Measurements from ENCODE around the gene SCYGR1.
"Not testable (repeated sequence)": the region's sequence is repeated elsewhere in the genome, so short reads cannot be mapped to it uniquely, and the experiment has no call there.

The SCYGR1 gene

DNA sequence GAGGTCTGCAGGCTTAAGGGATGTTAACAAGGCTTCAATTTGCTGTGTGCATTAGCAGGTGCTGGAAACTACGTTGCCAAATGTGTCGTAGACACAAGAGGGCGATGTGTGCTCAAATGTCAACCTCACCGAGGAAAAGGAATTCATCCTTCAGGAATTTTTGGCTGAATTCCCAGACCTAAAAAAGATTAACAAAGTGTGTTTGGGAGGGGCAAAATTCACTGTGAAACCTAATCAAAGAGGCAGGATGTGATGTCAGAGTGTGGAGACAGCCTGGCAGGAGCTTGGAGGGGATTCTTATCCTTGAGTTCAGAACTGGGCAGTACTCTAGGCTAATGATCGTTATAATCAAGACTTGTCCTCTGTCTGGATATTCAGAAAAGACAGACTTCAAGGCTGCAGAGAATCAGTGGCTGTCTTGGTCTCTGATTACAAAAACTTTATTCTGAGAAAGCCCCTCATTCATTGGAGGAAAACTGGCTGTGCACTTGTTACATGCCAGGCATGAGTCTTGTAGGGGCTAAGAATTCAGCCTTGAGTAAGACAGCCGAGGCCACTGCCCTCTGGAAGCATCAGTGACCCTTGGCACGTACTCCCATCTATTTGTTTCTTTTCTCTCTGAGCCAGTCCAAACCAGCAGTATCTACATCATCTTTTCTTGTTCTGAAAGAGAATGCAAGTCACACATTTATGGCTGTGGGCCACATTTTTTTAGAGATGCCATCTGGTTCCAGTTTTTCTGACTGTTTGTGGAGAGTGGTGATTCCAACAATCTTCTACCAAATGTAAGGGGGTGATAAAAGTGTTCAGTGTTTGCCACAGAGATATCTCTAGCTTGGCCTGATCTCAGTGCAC is 18.7 kb upstream of the SCYGR1 start:
- peak in 40 of 42 donors; percentile 13 to 84 (median 64) for DNase-seq
- intact Hi-C loops (cut with DNase I), result no loop called here

DNA sequence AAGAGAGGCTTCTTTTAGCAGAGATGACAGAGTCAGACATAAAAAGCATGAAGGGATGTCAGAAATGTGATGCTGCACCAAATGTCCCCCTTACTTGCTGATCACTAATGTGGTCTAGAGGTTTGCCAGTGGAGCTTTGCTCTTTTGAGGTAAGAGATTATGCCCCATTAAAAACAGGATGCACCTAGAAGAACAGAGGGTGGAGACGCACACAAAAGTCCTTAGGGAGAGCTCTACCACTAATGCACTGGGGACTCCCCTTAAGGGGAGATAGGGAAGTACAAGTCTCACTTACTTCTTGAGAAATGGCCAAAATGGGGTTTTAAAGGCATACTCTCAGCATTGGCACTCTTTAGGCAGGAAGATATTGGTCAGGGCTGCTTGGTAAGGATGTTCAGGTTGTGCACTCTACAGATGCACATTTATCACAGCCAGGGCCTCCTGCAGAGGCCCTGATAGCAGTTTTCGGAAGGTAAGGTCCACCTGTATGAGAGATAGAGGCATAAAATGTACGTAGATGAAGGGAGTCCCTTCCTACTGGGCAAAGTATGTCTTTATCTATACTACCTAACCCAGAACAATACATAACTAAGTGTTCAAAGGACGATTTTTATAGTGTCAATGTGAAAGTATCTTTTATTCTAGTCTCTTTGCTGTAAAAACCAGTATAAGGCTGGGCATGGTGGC is 17.0 kb upstream of the SCYGR1 start:
- no peak for DNase-seq
- intact Hi-C loops (cut with DNase I), result no loop called here

DNA sequence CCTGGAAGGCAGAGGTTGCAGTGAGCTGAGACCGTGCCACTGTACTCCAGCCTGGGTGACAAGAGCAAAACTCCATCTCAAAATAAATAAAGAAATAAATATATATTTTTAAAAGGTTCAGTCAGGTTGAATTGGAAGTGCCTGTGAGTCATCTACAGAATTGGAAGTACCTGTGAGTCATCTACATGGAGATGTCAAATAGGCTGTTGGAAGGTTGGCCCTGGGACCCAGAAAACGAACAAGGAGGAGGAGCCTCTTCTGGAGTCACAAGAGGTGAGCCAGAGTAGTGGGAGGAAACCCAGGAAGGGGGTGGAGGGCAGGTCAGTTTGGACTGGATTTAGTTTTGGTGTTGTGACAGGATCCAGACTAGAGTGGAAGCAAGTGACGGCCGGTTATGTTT is 15.2 kb upstream of the SCYGR1 start:
- intact Hi-C loops (cut with DNase I), result no loop called here
- peak in 11 of 42 donors; percentile 11 to 63 (median 36) for DNase-seq

DNA sequence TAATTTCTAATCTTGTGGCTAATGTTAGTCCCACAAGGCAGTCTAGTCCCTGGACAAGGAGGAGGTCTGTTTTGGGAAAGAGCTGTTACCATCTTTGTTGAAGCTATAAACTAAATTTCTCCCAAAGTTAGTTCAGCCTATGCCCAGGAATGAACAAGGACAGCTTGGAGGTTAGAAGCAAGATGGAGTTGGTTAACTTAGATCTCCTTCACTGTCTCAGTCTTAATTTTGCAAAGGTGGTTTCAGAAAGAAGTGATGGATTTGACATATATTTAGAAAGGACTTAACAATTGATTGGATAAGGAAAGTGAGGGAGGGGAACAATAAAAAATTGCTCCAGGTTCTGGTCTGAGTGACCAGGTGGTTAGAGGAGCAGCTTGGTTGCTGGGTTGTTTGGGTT is 14.6 kb upstream of the SCYGR1 start:
- no peak for DNase-seq
- intact Hi-C loops (cut with DNase I), result no loop called here

DNA sequence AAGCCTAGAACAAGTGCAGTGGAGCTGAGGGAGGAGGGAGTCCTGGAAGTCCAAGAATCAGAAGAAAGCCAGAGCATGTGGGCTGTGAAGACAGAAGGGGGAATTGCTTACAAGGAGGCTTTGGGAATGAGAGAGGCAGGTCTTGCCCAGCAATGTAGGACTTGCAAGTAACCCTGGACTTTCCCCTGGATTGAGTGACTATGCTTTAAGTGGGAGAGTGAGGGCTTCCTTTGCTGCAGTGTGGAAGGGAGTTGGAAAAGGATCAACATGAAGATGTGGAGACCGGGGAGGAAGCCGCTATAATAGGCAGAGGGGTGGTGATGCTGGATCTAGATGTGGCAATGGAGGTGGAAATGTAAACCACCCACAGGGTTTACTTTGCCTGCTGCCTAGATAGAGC is 13.8 kb upstream of the SCYGR1 start:
- intact Hi-C loops (cut with DNase I), result no loop called here
- DNase-seq, result no peak

DNA sequence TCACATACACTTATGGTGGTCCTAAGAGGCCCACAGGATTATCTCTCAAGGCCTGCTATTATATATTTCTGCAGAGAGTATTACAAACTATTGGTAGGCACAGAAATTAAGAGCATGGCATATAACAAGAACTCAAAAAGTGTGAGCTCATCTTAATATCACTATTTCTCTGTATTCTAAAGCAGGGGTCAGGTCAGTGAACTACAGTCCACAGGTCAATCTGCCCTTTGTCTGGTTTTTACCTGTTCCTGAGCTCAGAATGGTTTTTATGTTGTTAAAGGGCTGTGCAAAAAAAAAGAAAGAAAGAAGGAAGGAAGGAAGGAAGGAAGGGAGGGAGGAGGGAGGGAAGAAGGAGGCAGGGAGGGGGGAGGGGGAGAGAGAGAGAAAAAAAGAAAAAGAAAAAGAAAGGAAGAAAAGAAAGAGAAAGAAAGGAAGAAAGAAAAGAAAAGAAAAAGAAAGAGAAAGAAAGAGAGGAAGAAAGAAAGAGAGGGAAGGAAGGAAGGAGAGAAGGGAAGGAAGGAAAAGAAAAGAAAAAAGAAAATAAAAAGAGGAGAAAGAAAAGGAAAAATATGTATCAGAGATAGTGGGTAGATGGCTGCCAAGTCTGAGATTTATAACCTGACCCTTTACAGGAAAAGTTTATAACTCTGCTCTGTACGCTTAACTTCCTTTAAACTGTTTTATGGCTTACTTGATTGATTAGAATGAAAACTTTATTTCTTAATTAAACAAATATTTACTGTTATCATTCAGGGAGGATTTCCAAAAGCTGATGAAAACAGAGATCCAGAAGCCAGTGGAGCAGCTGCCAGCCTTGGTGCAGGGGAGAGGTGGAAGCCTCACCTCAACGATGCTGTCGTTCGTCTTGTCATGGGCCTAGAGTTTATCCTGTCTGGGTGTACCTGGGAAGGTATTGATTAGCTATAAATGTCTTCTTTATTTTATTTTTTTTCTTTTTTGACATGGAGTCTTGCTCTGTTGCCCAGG is 11.2 kb upstream of the SCYGR1 start:
- no peak for DNase-seq
- intact Hi-C loops (cut with DNase I), result no loop called here

DNA sequence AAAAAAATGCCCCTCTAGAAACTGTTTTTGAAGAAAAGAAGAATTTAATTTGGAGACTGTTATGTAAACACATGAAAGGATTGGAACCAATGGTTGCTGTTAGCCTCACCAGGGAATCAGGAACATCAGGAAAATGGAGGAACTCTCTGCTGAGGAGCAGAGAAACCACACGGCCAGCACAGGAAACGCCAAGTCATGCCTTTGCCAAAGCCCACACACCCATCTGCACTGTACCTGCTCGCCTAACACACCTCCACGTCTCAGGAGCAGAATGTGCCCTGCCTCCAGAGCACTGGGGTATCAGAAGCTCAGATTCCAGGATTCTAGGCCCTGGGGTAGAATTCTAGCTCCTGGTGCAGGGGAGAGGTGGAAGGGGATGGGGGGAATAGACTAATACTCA is 9.8 kb upstream of the SCYGR1 start:
- no peak for DNase-seq
- intact Hi-C loops (cut with DNase I), result no loop called here

DNA sequence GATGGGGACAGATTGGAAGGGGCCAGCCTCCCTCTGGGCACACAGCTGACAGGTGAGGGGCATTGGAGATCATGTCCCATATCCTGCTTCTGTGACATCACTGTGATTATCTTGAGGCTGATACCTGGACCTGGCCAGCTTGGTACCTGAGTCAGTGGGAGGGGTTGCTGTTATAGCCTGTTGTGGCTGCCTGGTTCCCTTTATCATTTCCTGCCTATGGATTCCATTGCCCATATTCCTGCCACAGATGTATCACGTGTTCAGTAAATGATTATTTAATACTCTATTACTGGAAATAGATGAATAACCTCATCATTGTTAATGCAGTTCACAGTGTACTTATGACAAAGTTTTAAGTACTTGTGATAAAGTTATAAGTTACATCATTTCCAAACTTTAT is 7.8 kb upstream of the SCYGR1 start:
- DNase-seq, result peak in 1 of 42 donors; percentile 10
- intact Hi-C loops (cut with DNase I), result no loop called here

DNA sequence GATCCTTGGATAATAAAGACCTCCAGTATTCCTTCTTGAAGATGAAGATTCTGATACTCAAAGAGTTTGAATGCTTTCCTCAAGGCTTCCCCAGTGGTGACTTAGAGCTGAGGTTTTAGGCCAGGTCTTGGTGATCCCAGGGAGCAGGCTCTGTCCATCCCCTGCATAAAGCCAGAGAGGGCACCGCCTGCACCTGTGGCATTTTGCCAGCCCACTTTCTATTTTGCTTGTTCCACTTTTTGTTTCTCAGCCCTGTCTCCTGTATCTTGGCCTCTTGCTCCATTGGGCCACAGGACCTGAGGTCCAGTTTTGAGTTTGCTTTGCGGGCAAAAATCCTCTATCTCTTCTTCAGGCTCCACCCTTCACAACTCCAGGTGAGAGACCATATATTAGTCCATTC is 6.7 kb upstream of the SCYGR1 start:
- DNase-seq, result peak in 1 of 42 donors; percentile 23
- intact Hi-C loops (cut with DNase I), result no loop called here

DNA sequence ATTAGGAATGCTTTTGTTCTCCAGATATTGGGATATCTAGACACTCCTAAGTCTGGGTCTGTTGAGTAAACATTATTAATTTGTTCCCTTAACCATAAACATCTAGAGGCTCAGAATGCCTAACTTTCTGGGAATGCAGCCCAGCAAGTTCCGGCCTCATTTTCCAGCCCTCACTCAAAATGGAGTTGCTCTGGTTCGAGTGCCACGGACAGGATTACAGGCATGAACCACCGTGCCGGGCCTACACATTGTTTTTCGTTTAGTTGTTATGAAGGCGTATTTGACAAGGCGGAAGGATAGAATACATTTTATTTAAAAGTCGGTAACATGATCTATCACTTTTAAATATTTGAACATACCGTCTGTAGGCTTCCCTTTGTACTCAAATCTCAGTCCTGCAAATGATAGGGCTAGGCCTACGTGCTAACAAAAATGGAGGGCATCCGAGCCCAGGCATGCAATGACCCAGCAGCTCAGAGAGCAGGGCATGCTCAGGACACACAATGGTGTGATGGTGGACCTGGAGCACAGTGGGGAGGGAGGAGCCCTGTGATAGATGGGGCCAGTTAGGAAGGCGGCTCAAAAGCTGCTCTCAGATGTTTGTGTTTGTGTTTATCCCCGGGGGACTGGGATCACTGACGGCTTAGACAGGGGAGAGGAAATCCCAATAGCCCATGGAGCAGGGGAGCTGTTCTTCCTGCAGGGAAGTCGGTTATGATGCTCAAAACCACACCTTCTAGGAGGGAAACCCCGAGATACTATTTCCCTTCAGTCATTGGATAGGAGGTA is 2.9 kb upstream of the SCYGR1 start:
- intact Hi-C loops (cut with DNase I), result no loop called here
- DNase-seq, result no peak

DNA sequence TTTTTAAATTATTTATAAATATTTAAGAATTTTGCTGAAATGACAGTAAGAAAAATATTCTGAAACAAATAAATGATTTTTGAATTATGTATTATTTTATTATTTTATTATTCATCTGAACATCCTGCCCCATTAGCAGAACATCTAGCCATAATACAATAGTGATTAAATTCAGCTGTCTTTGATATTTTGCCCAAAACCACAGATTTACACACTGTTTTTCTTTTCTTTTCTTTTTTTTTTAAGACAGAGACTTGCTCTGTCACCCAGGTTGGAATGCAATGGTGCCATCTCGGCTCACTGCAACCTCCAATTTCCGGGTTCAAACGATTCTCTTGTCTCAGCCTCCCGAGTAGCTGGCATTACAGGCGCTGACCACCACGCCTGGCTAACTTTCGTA is 1.9 kb upstream of the SCYGR1 start:
- DNase-seq, result no peak
- intact Hi-C loops (cut with DNase I), result no loop called here

DNA sequence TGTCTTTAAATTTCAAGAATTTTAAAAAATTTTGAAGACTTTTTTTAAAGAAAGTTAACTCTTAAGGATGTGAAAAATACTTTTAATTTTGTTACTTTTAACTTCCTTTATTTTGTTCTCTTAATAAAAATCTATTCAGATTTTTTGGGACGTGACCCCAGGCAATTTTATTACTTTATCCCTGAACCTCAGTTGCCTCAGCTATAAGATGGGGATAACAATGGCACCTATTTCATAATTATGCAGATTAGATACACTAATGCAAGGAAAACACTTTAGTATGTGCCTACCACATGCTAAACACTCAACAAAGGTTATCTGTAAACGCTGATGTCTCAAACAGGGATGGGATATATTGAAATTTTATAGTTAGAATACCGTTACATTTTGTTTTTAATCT is 1.5 kb upstream of the SCYGR1 start:
- no peak for DNase-seq
- intact Hi-C loops (cut with DNase I), result no loop called here

DNA sequence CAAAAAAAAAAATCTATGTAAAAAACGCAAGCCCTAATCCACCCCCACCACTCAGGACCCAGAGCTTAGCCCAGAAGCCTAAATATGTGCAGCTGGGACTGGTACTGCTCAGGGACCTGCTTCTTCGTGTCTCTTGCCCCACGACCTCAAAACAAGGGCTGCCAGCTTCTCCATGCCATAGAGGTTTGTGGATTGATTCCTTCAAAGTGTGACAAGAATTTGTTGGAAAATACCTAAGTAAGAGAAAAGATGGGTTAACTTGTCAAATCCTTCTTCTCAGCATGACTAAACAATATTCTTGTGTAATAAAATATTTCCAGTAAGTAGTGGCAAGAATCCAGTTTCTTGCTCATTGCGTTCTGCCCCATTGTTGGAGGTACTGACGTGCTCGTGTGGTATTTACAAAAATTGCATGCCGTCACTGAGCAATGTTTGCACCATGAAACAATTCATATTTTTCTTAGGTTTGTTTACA is 825 bp upstream of the SCYGR1 start:
- DNase-seq, result peak in 1 of 42 donors; percentile 19
- intact Hi-C loops (cut with DNase I), result no loop called here

DNA sequence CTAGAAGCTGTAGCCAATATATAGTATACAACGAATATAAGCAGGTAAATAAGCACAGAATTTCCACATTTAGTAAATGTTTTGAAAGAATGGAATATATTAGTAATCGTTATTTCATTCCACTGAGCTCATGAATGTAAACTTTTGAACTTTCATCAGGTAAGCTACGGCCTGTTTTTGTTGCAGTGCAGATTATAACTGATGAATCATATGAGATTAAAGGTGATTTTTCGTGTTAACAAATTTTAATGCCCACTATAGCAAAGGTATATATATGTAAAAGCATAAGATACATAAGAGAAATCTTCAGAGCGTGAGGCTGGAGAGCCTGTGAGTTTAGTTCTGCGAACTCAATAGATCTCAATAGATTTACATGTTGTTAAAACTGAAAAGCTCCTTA is 1.1 kb downstream of the SCYGR1 start:
- intact Hi-C loops (cut with DNase I), result no loop called here
- DNase-seq, result no peak

DNA sequence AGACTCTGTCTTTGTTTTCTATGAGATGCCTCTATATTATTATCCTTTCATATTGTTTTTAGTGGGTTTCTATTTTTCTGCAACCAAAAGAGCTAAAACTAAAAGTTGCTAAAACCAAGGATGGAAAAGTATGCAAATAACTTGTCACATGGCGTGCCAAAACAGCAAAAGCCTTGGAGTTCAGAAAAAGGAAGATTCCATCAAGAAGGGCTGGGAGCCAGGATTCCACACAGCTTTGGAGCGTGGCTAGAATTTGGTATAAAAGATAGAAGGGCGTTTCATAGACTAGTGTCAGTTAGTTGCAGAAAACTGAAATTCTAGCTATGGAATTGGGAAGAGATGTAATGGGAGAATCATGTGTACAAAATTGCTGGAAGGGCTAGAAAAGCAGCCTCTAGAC is 4.1 kb downstream of the SCYGR1 start:
- DNase-seq, result no peak
- intact Hi-C loops (cut with DNase I), result no loop called here

DNA sequence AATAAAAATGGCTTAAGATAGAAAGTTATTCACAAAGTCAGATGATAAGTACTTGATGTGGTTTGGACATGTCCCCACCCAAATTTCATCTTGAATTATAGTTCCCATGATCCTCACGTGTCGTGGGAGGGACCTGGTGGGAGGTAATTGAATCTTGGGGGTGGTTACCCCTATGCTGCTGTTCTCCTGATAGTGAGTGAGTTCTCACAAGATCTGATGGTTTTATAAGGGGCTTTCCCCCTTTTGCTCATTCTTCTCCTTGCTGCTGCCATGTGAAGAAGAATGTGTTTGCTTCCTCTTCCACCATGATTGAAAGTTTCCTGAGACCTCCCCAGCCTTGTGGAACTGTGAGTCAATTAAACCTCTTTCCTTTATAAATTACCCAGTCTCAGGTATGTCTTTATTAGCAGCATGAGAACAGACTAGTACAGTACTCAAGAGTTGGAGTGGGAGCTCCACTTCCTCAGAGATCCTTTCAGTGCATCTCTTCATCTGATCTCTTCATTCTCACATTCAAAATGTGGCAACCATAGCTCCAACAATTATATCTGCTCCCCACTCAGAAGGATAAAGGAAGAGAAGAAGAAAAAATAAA is 5.4 kb downstream of the SCYGR1 start:
- DNase-seq; intact Hi-C loops (cut with DNase I): not testable (repeated sequence)

DNA sequence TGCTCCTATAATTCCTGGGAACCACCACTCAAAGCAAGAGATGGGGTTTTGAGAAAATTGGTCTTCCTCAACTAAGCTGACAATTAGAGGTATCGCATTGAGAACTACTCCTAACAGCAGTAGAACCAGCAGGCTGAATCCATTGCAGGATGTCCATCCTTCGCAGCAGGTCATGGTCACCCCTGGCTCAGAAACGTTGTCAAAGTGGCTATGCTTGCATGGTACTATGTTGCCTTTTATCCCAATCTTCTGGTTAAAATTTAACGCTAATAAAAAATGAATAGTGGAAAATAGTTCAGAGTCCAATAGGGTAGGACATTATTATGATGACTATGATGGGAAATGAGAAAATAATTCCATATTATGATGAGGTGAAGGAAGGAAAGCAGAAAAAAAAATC is 8.7 kb downstream of the SCYGR1 start, which contains the start of gene TM4SF20:
TM4SF20 (minus strand) TSS at position 212 of the 400 bp plus-strand sequence; CDS start at position 174, 38 bp downstream.
- intact Hi-C loops (cut with DNase I), result no loop called here

DNA sequence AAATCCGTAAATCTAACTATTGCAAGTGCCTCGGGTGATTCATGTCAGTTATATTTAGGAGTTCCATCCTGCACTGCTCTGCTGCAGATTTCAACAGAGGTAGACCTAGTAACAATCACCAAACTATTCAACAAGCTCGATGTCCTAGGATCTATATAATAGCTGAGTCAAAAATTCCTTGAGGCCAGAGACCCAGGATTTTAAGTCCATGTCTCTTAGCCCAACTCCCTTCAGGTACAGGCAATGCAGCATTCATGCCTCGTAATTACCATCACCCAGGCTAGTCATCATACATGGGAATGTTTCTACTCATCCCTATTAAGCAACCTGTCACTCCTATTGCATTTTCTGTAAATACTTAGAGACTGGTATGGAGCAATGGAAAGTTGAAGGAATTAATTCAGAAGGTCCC is 9.4 kb downstream of the SCYGR1 start:
- intact Hi-C loops (cut with DNase I), result no loop called here

More for the DNA sequence above, 8.7 kb downstream of the SCYGR1 start, which contains the start of gene TM4SF20:
- DNase-seq, result peak in 1 of 42 donors; percentile 9

More for the DNA sequence above, 9.4 kb downstream of the SCYGR1 start:
- peak in 5 of 42 donors; percentile 28 to 71 (median 39) for DNase-seq
